K562 (cell line): ENCODE data around the gene PCDHGB5. TPM values are rescaled to one million over a fixed set of nuclear protein-coding genes. Genes with fewer than 3 reads are reported as not detected.
A peak's percentile ranks its signal among the peaks of the same experiment; 100 is the strongest.

ENCODE experiments used
- CEBPB ChIP-seq: fragments of 450-650 bp; IDR thresholded peaks from 2 replicates; pipeline ENCODE4 v1.6.1; 2016; ENCODE audit warnings: missing genetic modification characterization, missing compliant biosample characterization
- CHCHD3 ChIP-seq: fragments of 250-450 bp; sonication (Bioruptor Pico); IDR thresholded peaks from 2 replicates; pipeline ENCODE4 v2.1.2; 2022; ENCODE audit warnings: mild to moderate bottlenecking
- EP300 ChIP-seq: IDR thresholded peaks from 2 replicates; pipeline ENCODE4 v1.6.1; 2012; ENCODE audit warnings: low read length, improper control_type of control experiment
- FIP1L1 ChIP-seq: fragments of 200-400 bp; formaldehyde crosslinking; IDR thresholded peaks from 2 replicates; pipeline ENCODE4 v1.6.1; 2018; ENCODE audit warnings: mild to moderate bottlenecking, low read depth, low read length; ENCODE audit not compliant: poor library complexity, severe bottlenecking
- FOSL1 ChIP-seq: fragments of 200-800 bp; sonication (Bioruptor generic); conservative IDR thresholded peaks from 2 replicates; pipeline ENCODE4 v1.6.1; 2016; ENCODE audit warnings: missing genetic modification characterization, missing compliant biosample characterization
- FOXA3 ChIP-seq, 2 experiments: fragments of 450-650 bp in 1 of 2; sonication (generic) in 1 of 2; formaldehyde crosslinking; IDR thresholded peaks in 1 of 2; conservative IDR thresholded peaks in 1 of 2; 2 replicates each; pipeline versions ENCODE4 v1.4.0 to v1.8.0; 2020 to 2022; ENCODE audit warnings: mild to moderate bottlenecking in 2 of 2, missing genetic modification reagents in 1 of 2
- NELFE ChIP-seq: IDR thresholded peaks from 2 replicates; pipeline ENCODE4 v1.6.1; 2011; ENCODE audit warnings: mild to moderate bottlenecking; ENCODE audit not compliant: insufficient read depth, insufficient read length
- NFE2 ChIP-seq: IDR thresholded peaks from 2 replicates; pipeline ENCODE4 v1.6.1; 2014; ENCODE audit warnings: antibody characterized with exemption, low read depth
- ZNF121 ChIP-seq: sonication (generic); formaldehyde crosslinking; conservative IDR thresholded peaks from 2 replicates; pipeline ENCODE4 v1.8.0; 2022; ENCODE audit warnings: missing genetic modification reagents
- polyA plus RNA-seq, 8 experiments: library from polyadenylated mRNA; depleted of rRNA in 4 of 8; stranded (reverse) in 5 of 8; unstranded in 3 of 8; fragments of >200 nt; fragmentation: Nextera tagmentation in 2 of 8; fragmentation: Illumina TruSeq in 1 of 8; extraction: Ambion mirVana in 2 of 8; extraction: Trizol in 1 of 8; gene quantifications; 2 replicates each; pipeline versions ENCODE4 v1.2.1 to v1.2.3, GENCODE V29; 2011 to 2014; ENCODE audit warnings: inconsistent platforms in 1 of 8, missing spikeins in 1 of 8
- total RNA-seq, 7 experiments: library from RNA; depleted of rRNA in 6 of 7; stranded (reverse); fragments of >200 nt in 6 of 7; fragmentation: Illumina TruSeq in 2 of 7; extraction: Trizol in 2 of 7; gene quantifications; 2 replicates each; pipeline versions ENCODE4 v1.2.1 to v1.2.3, GENCODE V29; 2011 to 2021; ENCODE audit warnings: low replicate concordance in 1 of 7
- TF ChIP-seq, protein P1 (sequence below): fragments of 200-800 bp; sonication (Bioruptor generic); IDR thresholded peaks from 2 replicates; pipeline ENCODE4 v1.6.1; 2016; ENCODE audit warnings: missing genetic modification characterization, missing compliant biosample characterization
- TF ChIP-seq, protein P2 (sequence below): conservative IDR thresholded peaks from 2 replicates; pipeline ENCODE4 v1.6.1; 2011; ENCODE audit warnings: low read depth, mild to moderate bottlenecking, low read length; ENCODE audit not compliant: control insufficient read depth
- TF ChIP-seq, protein P3 (sequence below): fragments of 450-650 bp; formaldehyde crosslinking; IDR thresholded peaks from 2 replicates; pipeline ENCODE4 v1.4.0; 2020; ENCODE audit warnings: mild to moderate bottlenecking, moderate library complexity
- TF ChIP-seq, protein P4 (sequence below): fragments of 450-650 bp; formaldehyde crosslinking; IDR thresholded peaks from 2 replicates; pipeline ENCODE4 v1.4.0; 2022; ENCODE audit warnings: missing genetic modification characterization
- TF ChIP-seq, protein P5 (sequence below), 2 experiments: fragments of 200-800 bp in 1 of 2; sonication (Bioruptor generic) in 1 of 2; sonication (generic) in 1 of 2; formaldehyde crosslinking in 1 of 2; IDR thresholded peaks in 1 of 2; conservative IDR thresholded peaks in 1 of 2; 2 replicates each; pipeline versions ENCODE4 v1.5.0 to v1.6.1; 2016 to 2020; ENCODE audit warnings: missing compliant biosample characterization in 1 of 2, missing genetic modification characterization in 1 of 2, missing genetic modification reagents in 1 of 2
- TF ChIP-seq, protein P6 (sequence below): sonication (generic); formaldehyde crosslinking; IDR thresholded peaks from 2 replicates; pipeline ENCODE4 v1.5.0; 2020; ENCODE audit warnings: missing genetic modification reagents

Gene PCDHGB5
- total and polyA plus RNA-seq, 9 of the 15 experiments (the other 6 are each of a cell fraction or from before 2014, with no cell fraction given): 0.05 to 0.29 (median 0.12) TPM; not detected in 2

DNA sequence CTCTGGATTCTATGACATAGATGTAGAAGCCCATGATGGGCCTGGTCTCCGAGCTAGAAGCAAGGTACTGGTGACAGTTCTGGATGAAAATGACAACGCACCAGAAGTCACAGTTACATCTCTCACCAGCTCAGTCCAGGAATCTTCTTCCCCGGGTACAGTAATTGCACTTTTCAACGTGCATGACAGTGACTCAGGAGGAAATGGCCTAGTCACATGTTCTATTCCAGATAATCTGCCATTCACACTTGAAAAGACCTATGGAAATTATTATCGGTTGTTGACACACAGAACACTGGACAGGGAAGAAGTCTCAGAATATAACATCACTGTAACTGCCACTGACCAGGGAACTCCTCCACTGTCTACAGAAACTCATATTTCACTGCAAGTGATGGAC, 41.6 kb upstream of the PCDHGB5 start (continued):
- TF ChIP-seq, protein P1, sequence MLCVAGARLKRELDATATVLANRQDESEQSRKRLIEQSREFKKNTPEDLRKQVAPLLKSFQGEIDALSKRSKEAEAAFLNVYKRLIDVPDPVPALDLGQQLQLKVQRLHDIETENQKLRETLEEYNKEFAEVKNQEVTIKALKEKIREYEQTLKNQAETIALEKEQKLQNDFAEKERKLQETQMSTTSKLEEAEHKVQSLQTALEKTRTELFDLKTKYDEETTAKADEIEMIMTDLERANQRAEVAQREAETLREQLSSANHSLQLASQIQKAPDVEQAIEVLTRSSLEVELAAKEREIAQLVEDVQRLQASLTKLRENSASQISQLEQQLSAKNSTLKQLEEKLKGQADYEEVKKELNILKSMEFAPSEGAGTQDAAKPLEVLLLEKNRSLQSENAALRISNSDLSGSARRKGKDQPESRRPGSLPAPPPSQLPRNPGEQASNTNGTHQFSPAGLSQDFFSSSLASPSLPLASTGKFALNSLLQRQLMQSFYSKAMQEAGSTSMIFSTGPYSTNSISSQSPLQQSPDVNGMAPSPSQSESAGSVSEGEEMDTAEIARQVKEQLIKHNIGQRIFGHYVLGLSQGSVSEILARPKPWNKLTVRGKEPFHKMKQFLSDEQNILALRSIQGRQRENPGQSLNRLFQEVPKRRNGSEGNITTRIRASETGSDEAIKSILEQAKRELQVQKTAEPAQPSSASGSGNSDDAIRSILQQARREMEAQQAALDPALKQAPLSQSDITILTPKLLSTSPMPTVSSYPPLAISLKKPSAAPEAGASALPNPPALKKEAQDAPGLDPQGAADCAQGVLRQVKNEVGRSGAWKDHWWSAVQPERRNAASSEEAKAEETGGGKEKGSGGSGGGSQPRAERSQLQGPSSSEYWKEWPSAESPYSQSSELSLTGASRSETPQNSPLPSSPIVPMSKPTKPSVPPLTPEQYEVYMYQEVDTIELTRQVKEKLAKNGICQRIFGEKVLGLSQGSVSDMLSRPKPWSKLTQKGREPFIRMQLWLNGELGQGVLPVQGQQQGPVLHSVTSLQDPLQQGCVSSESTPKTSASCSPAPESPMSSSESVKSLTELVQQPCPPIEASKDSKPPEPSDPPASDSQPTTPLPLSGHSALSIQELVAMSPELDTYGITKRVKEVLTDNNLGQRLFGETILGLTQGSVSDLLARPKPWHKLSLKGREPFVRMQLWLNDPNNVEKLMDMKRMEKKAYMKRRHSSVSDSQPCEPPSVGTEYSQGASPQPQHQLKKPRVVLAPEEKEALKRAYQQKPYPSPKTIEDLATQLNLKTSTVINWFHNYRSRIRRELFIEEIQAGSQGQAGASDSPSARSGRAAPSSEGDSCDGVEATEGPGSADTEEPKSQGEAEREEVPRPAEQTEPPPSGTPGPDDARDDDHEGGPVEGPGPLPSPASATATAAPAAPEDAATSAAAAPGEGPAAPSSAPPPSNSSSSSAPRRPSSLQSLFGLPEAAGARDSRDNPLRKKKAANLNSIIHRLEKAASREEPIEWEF (CRISPR knock-in tag): no peak
- TF ChIP-seq, protein P2, sequence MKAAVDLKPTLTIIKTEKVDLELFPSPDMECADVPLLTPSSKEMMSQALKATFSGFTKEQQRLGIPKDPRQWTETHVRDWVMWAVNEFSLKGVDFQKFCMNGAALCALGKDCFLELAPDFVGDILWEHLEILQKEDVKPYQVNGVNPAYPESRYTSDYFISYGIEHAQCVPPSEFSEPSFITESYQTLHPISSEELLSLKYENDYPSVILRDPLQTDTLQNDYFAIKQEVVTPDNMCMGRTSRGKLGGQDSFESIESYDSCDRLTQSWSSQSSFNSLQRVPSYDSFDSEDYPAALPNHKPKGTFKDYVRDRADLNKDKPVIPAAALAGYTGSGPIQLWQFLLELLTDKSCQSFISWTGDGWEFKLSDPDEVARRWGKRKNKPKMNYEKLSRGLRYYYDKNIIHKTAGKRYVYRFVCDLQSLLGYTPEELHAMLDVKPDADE: no peak
- TF ChIP-seq, protein P3, sequence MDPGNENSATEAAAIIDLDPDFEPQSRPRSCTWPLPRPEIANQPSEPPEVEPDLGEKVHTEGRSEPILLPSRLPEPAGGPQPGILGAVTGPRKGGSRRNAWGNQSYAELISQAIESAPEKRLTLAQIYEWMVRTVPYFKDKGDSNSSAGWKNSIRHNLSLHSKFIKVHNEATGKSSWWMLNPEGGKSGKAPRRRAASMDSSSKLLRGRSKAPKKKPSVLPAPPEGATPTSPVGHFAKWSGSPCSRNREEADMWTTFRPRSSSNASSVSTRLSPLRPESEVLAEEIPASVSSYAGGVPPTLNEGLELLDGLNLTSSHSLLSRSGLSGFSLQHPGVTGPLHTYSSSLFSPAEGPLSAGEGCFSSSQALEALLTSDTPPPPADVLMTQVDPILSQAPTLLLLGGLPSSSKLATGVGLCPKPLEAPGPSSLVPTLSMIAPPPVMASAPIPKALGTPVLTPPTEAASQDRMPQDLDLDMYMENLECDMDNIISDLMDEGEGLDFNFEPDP (CRISPR knock-in tag): no peak
- TF ChIP-seq CEBPB (tag) (no peak), NFE2 (peak; percentile 28; the same call in 1 of the 2 replicates), NELFE (no peak), FIP1L1 (no peak), EP300 (no peak), CHCHD3 (no peak), ZNF121 (no peak), FOSL1 (tag) (0 out of 2 replicates have a peak, but pooled peaks have one; percentile 26), FOXA3 (CRISPR knock-in tag; conservative IDR thresholded peaks at IDR 0.05 in 1 of 2, IDR thresholded peaks at IDR 0.05 in 1 of 2) (peak in 1 of 2 experiments; percentile 71; a peak in 2 of 4 replicates)
- TF ChIP-seq, protein P4, sequence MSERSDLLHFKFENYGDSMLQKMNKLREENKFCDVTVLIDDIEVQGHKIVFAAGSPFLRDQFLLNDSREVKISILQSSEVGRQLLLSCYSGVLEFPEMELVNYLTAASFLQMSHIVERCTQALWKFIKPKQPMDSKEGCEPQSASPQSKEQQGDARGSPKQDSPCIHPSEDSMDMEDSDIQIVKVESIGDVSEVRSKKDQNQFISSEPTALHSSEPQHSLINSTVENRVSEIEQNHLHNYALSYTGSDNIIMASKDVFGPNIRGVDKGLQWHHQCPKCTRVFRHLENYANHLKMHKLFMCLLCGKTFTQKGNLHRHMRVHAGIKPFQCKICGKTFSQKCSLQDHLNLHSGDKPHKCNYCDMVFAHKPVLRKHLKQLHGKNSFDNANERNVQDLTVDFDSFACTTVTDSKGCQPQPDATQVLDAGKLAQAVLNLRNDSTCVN (CRISPR knock-in tag): no peak
- TF ChIP-seq, protein P5, sequence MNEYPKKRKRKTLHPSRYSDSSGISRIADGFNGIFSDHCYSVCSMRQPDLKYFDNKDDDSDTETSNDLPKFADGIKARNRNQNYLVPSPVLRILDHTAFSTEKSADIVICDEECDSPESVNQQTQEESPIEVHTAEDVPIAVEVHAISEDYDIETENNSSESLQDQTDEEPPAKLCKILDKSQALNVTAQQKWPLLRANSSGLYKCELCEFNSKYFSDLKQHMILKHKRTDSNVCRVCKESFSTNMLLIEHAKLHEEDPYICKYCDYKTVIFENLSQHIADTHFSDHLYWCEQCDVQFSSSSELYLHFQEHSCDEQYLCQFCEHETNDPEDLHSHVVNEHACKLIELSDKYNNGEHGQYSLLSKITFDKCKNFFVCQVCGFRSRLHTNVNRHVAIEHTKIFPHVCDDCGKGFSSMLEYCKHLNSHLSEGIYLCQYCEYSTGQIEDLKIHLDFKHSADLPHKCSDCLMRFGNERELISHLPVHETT (CRISPR knock-in tag; conservative IDR thresholded peaks at IDR 0.05 in 1 of 2, IDR thresholded peaks at IDR 0.05 in 1 of 2): no peak
- TF ChIP-seq, protein P6, sequence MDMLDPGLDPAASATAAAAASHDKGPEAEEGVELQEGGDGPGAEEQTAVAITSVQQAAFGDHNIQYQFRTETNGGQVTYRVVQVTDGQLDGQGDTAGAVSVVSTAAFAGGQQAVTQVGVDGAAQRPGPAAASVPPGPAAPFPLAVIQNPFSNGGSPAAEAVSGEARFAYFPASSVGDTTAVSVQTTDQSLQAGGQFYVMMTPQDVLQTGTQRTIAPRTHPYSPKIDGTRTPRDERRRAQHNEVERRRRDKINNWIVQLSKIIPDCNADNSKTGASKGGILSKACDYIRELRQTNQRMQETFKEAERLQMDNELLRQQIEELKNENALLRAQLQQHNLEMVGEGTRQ (CRISPR knock-in tag): peak; percentile 16; the same call in 1 of the 2 replicates
